ENCODE measurements around the gene TTC34.
"Not testable (repeated sequence)": the region's sequence is repeated elsewhere in the genome, so short reads cannot be mapped to it uniquely, and the experiment has no call there.

TTC34 gene

GRCh38 chr1:2759433-2759832, 42.1 kb downstream of the TTC34 start:
- DNase-seq: not testable (repeated sequence)

GRCh38 chr1:2757519-2757918, 44.0 kb downstream of the TTC34 start:
- DNase-seq: not testable (repeated sequence)

GRCh38 chr1:2755426-2755825, 46.1 kb downstream of the TTC34 start:
- DNase-seq: not testable (repeated sequence)

- DNase-seq: not testable (repeated sequence)
These were observed 46.9 kb downstream of the TTC34 start for GRCh38 chr1:2754597-2754996.

GRCh38 chr1:2752503-2752902, 49.0 kb downstream of the TTC34 start:
- not testable (repeated sequence) for DNase-seq

- not testable (repeated sequence) for DNase-seq
These were observed 49.6 kb downstream of the TTC34 start for GRCh38 chr1:2751866-2752265.

GRCh38 chr1:2750766-2751730, 50.4 kb downstream of the TTC34 start:
- DNase-seq: not testable (repeated sequence)

GRCh38 chr1:2750041-2750680, 51.3 kb downstream of the TTC34 start:
- not testable (repeated sequence) for DNase-seq

- not testable (repeated sequence) for DNase-seq
These were observed 52.9 kb downstream of the TTC34 start for GRCh38 chr1:2748626-2749025.

GRCh38 chr1:2694796-2695195, 106.7 kb downstream of the TTC34 start:
- DNase-seq: not testable (repeated sequence)

- DNase-seq: not testable (repeated sequence)
These were observed 111.3 kb downstream of the TTC34 start for GRCh38 chr1:2690180-2690579.

GRCh38 chr1:2688336-2688665, 113.2 kb downstream of the TTC34 start:
- DNase-seq: peak; percentile 35

GRCh38 chr1:2687638-2688335, 113.7 kb downstream of the TTC34 start:
- peak; percentile 37 for DNase-seq

- peak; percentile 18 for DNase-seq
These were observed 114.3 kb downstream of the TTC34 start for GRCh38 chr1:2687174-2687591.

GRCh38 chr1:2686091-2686863, 115.2 kb downstream of the TTC34 start:
- DNase-seq: not testable (repeated sequence)

GRCh38 chr1:2685671-2686070, 115.8 kb downstream of the TTC34 start:
- DNase-seq: not testable (repeated sequence)

- not testable (repeated sequence) for DNase-seq
These were observed 116.6 kb downstream of the TTC34 start for GRCh38 chr1:2684878-2685277.

- DNase-seq: peak; percentile 48
These were observed 117.5 kb downstream of the TTC34 start for GRCh38 chr1:2684000-2684399.

GRCh38 chr1:2683321-2683741, 118.2 kb downstream of the TTC34 start:
- peak; percentile 35 for DNase-seq

- DNase-seq: not testable (repeated sequence)
These were observed 118.6 kb downstream of the TTC34 start for GRCh38 chr1:2682879-2683278.

GRCh38 chr1:2676726-2677125, 124.8 kb downstream of the TTC34 start:
- DNase-seq: not testable (repeated sequence)

- DNase-seq: not testable (repeated sequence)
These were observed 129.8 kb downstream of the TTC34 start for GRCh38 chr1:2671656-2672055.
